ENCODE data around the gene SERPINE1. TPM values are rescaled to one million over a fixed set of nuclear protein-coding genes. Genes with fewer than 3 reads are reported as not detected.
"Not testable (repeated sequence)": the region's sequence is repeated elsewhere in the genome, so short reads cannot be mapped to it uniquely, and the experiment has no call there.

SERPINE1 gene
- total and polyA plus RNA-seq, 2 of the 13 experiments (the other 11 are each of a cell fraction or from before 2014, with no cell fraction given), result 21.2 to 1,576 TPM

DNA sequence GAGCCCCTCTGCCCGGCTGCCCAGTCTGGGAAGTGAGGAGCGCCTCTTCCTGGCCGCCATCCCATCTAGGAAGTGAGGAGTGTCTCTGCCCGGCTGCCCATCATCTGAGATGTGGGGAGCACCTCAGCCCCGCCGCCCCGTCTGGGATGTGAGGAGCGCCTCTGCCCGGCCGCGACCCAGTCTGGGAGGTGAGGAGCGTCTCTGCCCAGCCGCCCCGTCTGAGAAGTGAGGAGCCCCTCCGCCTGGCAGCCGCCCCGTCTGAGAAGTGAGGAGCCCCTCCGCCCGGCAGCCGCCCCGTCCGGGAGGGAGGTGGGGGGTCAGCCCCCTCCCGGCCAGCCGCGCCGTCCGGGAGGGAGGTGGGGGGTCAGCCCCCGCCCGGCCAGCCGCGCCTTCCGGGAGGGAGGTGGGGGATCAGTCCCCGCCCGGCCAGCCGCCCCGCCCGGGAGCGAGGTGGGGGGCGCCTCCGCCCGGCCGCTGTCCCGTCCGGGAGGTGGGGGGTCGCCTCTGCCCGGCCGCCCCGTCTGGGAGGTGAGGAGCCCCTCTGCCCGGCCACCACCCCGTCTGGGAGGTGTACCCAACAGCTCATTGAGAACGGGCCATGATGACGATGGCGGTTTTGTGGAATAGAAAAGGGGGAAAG is 34.5 kb upstream of the SERPINE1 start:
- H3K9ac ChIP-seq (ENCODE audit: insufficient read depth, low read depth, low read length); in situ Hi-C loops (cut with HindIII; ENCODE audit: extremely low pct_ligation_motif_present, low pct_unique_long_range_greater_than_20kb); H3K4me2 ChIP-seq (ENCODE audit: low read depth, low read length); intact Hi-C loops (cut with micrococcal nuclease; ENCODE audit: unreplicated experiment); H3K79me2 ChIP-seq (ENCODE audit: insufficient read depth, low read length); BruUV-seq (replicated peaks); H3K27me3 ChIP-seq (ENCODE audit: control insufficient read depth in 1 of 2, insufficient read depth in 2 of 2, low read length in 2 of 2); H3K27ac ChIP-seq (ENCODE audit: extremely low read length, insufficient read depth, low read length); H3K9me3 ChIP-seq (ENCODE audit: low read length); CTCF ChIA-PET (ENCODE audit: low intra/inter-chr PET ratio, low total read pairs); H3K4me3 ChIP-seq (replicated peaks in 1 of 3; ENCODE audit: insufficient read depth in 1 of 3, low read depth in 2 of 3, low read length in 3 of 3); DNase-seq (ENCODE audit: low spot score); H2AFZ ChIP-seq (ENCODE audit: low read length); H4K20me1 ChIP-seq (ENCODE audit: insufficient read depth, low read length); POLR2A ChIA-PET; ATAC-seq; FAIRE-seq: not testable (repeated sequence)
- H3K4me1 ChIP-seq (ENCODE audit: insufficient read depth, low read length), result peaks cover 21% of the 10 kb centered on the region
- WGBS (ENCODE audit: low lambda C conversion rate), result 97% methylated on average over 31 of the region's 53 CpGs
- TF ChIP-seq ZC3H13 (CRISPR knock-in tag; IDR thresholded peaks at IDR 0.05), result 0 out of 2 replicates have a peak, but pooled peaks have one; percentile 49
- H3K36me3 ChIP-seq (replicated peaks in 1 of 2; ENCODE audit: control insufficient read depth in 1 of 2, insufficient read depth in 2 of 2, low read length in 2 of 2), result peaks cover 7 to 19% of the 10 kb centered on the region in 2 experiments; a peak in 2 of 5 replicates

DNA sequence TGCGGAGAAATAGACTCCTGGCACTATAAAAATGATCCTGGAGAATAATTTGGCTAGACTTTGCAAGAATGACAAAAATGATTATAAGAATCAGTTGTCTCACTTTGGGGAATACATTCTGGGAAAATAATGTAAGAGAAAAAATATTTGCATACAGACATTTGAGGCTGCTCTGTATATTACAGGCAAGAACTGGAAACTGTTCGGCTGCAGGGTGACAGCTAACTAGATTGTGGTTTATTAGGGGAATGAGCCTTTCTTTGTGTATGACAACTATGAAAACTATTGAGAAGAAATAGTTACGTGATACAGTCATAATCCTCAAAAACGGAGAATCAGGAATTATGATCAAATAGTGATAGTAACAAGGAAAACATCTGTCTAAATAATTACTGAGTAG is 33.0 kb upstream of the SERPINE1 start:
- Histone ChIP-seq H3K4me1 (ENCODE audit: insufficient read depth, low read length) (peaks cover 25% of the 10 kb centered on the region), H3K79me2 (ENCODE audit: insufficient read depth, low read length) (no peaks in the 10 kb centered on the region), H4K20me1 (ENCODE audit: insufficient read depth, low read length) (no peaks in the 10 kb centered on the region), H3K9me3 (ENCODE audit: low read length) (no peaks in the 10 kb centered on the region), H3K36me3 (replicated peaks in 1 of 2; ENCODE audit: control insufficient read depth in 1 of 2, insufficient read depth in 2 of 2, low read length in 2 of 2) (0 out of 5 replicates have a peak, but pooled peaks cover 2 to 7% of the 10 kb centered on the region in 2 experiments), H3K27ac (ENCODE audit: extremely low read length, insufficient read depth, low read length) (no peak overlapping the region), H3K9ac (ENCODE audit: insufficient read depth, low read depth, low read length) (no peak overlapping the region), H3K4me2 (ENCODE audit: low read depth, low read length) (no peak overlapping the region), H3K4me3 (replicated peaks in 1 of 3; ENCODE audit: insufficient read depth in 1 of 3, low read depth in 2 of 3, low read length in 3 of 3) (no peak overlapping the region), H2AFZ (ENCODE audit: low read length) (no peak overlapping the region), H3K27me3 (ENCODE audit: control insufficient read depth in 1 of 2, insufficient read depth in 2 of 2, low read length in 2 of 2) (no peaks in the 10 kb centered on the region)
- in situ Hi-C loops (cut with HindIII; ENCODE audit: extremely low pct_ligation_motif_present, low pct_unique_long_range_greater_than_20kb) (no loop called here), intact Hi-C loops (cut with micrococcal nuclease; ENCODE audit: unreplicated experiment) (no loop called here)
- WGBS (ENCODE audit: low lambda C conversion rate), result 97% methylated on average over 4 of the region's 4 CpGs
- no peak for DNase-seq (ENCODE audit: low spot score)
- ATAC-seq, result no peak
- no TSS peak for BruUV-seq (replicated peaks)
- ChIA-PET CTCF (ENCODE audit: low intra/inter-chr PET ratio, low total read pairs) (interaction anchor here (1.8 to 3.8 kb wide), 3 partner anchors 44 to 98 kb away, joined by 7 to 40 read pairs (median 7); no protein-coding TSS in a partner anchor), POLR2A (interaction anchor here (1.9 kb wide), 1 partner anchor 32 kb away, joined by 6 read pairs; the partner anchor contains the start of gene SERPINE1)
- FAIRE-seq, result no peak
- TF ChIP-seq, protein P1, sequence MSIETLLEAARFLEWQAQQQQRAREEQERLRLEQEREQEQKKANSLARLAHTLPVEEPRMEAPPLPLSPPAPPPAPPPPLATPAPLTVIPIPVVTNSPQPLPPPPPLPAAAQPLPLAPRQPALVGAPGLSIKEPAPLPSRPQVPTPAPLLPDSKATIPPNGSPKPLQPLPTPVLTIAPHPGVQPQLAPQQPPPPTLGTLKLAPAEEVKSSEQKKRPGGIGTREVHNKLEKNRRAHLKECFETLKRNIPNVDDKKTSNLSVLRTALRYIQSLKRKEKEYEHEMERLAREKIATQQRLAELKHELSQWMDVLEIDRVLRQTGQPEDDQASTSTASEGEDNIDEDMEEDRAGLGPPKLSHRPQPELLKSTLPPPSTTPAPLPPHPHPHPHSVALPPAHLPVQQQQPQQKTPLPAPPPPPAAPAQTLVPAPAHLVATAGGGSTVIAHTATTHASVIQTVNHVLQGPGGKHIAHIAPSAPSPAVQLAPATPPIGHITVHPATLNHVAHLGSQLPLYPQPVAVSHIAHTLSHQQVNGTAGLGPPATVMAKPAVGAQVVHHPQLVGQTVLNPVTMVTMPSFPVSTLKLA (IDR thresholded peaks at IDR 0.05), result no peak
- TF ChIP-seq ZBTB40 (IDR thresholded peaks at IDR 0.05) (no peak), ZBTB40 (CRISPR knock-in tag; IDR thresholded peaks at IDR 0.05) (no peak), ETV5 (CRISPR knock-in tag; IDR thresholded peaks at IDR 0.05; ENCODE audit: borderline replicate concordance) (no peak)

Measured in HepG2 (cell line).